HK-2 (cell line): ENCODE measurements around the gene RPS17.
"Not testable (repeated sequence)": the region's sequence is repeated elsewhere in the genome, so short reads cannot be mapped to it uniquely, and the experiment has no call there.

Experiments used
- DNase-seq: peaks from one replicate; pipeline ENCODE4 v3.0.0-alpha.2; 2018; ENCODE audit not compliant: unreplicated experiment

The RPS17 gene

DNA sequence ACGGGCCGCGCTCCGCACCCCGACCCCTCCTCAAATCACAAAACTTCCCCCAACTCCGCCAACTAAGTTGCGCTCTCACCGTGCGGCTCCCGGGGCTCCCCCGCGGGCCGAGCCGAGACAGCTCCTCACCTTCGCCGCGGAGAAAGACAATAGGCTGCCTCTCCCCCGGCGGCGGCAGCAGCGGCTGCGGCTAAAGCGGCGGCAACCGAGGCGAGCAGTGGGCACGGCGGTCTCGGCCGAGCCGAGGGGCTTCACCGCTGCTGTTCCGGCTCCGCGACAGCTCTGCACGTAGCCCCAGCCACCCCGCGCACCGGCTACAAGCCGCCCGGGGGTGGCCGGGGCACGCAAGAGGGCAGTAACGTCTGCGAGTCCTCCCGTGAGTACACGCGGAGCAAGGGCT is 26.7 kb downstream of the RPS17 start:
- DNase-seq = not testable (repeated sequence)

DNA sequence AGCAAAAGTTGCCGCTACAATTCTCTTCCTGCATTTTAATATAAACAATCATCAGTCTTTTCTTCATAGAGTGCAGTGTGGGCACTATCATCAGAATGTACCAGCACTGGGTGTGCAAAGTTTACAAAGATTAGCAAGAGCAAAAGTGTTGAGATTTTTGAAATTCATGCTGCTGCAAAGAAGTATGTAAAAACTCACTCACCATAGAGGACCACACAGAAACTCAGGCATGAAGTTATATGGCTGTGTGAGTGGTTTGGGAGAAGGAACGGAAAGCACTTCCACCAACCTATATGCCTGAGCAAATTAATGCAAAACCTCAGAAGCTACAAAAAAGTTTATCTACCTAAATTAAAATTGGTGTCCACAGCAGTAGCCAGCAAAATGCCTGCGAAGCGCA is 32.6 kb downstream of the RPS17 start:
- not testable (repeated sequence) for DNase-seq

DNA sequence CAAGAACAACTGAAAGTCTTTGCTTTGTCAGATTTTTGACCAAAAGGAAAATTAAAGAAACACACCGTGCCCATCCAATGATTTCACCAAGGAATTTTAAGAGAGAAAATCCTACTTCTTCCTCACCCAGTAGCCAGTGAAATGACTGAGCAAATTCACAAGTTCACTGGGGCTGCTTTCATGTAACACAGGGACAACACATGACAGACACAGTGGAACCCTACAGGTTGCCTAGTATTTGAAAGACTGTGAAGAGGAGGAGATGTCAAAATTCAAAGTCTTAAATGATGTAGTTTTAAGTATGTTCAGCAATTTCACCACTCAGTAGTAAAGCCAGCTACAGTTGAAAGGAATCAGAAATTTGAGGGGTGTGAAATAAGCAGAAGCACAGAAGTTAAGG is 33.2 kb downstream of the RPS17 start:
- DNase-seq = not testable (repeated sequence)

DNA sequence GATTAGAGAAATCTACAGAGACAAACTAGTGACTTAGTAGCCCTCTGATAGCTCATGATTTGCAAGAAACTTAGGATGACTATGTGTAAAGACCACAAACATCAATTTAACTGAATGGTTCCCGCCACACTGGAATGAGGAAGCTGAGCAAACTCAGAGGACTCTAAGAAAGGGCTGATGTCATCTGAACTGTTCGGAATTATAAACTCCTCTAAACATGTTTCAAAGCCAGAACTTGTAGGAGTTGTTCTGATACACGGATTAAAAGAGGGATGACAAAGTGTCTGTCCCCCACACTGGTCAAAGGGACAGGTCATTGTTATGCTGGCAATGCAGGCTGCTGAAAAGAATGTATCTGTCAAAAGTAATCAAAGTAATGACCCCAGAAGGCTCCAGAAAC is 34.4 kb downstream of the RPS17 start:
- not testable (repeated sequence) for DNase-seq

DNA sequence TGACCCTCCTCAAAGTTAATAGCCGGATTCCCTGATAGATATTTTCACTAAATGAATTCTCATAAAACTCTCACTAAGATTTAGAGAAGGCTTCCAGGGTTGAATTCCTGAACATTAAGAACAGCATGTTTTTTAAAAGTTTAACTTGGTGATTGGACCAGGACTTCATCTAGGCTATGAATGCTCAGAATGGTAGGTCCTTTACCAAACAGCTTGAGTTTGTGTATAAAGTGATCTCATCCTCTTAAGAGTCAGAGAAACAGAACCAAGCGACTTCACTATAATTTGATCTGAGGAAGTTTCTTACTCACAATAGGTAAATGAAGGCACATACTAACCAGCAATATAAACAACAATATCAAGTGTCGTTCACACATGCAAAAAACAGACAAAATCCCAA is 36.2 kb downstream of the RPS17 start:
- DNase-seq = not testable (repeated sequence)

DNA sequence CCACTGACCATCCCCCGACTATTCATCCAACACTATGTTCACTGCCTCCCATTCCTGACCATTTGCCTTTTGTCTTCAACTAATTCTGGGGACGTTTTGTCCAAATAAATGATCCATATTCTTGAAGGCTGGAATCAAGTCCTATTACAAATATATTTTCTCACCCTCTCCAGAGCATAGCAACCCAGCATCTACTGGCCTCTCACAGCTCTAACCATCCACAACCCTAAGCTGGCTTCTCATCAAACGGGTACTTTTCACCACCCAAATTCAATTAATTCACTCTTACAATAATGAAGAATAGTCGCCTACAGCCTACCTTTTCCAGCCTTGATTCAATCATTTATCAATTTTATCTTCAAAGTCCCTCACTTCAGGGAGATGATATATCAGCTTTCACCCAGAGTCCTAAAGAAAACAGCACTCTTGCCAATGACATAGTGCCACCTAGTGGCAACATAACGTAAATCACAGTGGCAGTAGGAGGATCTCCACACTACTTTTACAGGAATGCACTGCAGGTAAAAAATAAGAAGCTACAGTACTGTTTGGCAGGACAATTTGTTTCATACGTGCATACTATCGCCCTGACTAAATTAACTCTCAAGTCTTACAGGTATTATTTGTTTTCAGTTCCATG is 37.4 kb downstream of the RPS17 start:
- DNase-seq = not testable (repeated sequence)

DNA sequence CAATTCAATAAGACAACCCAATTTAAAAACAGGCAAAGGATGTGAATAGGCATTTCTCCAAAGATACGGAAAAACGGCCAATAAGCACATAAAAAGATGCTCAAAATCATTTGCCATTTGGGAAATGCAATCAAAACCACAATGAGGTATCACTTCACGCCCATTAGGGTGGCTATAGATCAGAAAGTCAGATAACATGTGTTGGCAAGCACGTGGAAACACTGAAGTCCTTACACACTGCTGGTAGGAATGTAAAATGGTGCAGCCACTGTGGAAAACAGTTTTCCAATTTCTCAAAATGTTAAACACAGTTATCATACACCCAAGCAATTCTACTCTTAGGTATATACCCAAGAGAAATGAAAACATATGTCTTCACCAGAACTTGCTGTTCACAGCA is 39.5 kb downstream of the RPS17 start:
- not testable (repeated sequence) for DNase-seq

DNA sequence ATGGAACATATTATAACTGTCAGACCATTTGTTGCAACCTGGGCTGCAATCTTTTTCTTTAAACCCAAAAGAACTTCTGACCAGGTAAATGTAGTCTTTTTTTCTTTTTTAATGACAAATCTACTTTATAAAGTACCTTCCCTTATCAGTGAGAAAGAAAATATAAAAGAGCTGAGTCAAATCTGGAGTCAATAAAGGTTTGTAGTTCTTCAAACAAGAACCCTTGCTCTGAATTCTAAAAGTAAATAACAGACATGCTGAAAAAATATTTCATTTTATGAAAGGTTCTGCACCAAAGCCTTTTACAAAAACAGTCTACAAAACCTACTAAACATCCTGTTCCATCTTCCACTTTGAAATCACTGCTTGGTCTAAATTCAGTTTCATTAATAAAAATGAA is 42.3 kb downstream of the RPS17 start:
- not testable (repeated sequence) for DNase-seq

DNA sequence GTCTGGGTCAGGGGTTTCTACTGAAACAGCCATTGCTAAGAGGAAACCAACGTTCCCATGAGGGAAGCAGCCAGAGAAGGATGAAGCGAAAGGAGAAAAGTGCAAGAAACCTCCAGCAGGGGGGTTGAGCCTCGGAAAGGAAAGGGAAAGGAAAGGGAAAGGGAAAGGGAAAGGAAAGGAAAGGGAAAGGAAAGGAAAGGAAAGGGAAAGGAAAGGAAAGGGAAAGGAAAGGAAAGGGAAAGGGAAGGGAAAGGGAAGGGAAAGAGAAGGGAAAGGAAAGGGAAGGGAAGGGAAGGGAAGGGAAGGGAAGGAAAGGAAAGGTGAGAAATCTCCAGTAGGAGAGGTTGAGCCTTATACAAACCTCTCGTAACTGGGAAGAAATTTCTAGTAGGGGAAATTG is 52.0 kb downstream of the RPS17 start:
- not testable (repeated sequence) for DNase-seq

DNA sequence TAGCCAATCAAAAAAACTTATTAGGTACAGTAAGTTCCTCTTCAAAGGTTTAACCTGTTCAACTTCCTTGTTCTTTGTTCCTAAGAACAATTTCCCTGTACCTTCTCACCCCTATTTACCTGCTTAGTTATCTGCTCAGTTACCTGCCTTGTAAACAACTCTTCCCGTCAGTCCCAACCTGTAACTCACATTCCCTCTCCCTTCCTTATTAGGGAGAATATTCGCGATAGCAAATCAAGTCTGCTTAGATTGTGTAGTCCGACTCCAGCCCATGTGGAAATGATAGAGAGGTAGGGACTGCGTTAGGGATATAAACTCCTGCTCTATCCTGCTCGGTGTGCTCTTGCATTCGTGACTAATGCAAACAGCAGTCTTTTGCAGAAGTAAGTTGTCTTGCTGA is 53.2 kb downstream of the RPS17 start:
- DNase-seq = not testable (repeated sequence)
